B cell (primary cell): ENCODE data around the gene CDKN2D.

Experiments
- CTCF ChIP-seq: fragments of 200-600 bp; IDR thresholded peaks from one replicate; pipeline ENCODE4 v1.8.0; 2022; ENCODE audit warnings: antibody characterized with exemption, mild to moderate bottlenecking
- EZH2 ChIP-seq: IDR thresholded peaks from 2 replicates; pipeline ENCODE4 v1.6.1; 2012; ENCODE audit warnings: borderline replicate concordance, low read depth, mild to moderate bottlenecking, moderate library complexity, low read length; ENCODE audit not compliant: insufficient read depth, poor library complexity, severe bottlenecking

- TF ChIP-seq CTCF (no peak), EZH2 (no peak)
Measured at GRCh38 chr19:10611907-10612306, 43.1 kb upstream of the CDKN2D start.
